GM19452 (cell line): ENCODE data around the gene GTF2A1.
"Not testable (repeated sequence)": the region's sequence is repeated elsewhere in the genome, so short reads cannot be mapped to it uniquely, and the experiment has no call there.

Experiments used
- ATAC-seq: cut with Tn5 transposase; IDR thresholded peaks from one replicate; pipeline ENCODE4 v1.9.1; 2021; ENCODE audit not compliant: unreplicated experiment

The GTF2A1 gene

DNA sequence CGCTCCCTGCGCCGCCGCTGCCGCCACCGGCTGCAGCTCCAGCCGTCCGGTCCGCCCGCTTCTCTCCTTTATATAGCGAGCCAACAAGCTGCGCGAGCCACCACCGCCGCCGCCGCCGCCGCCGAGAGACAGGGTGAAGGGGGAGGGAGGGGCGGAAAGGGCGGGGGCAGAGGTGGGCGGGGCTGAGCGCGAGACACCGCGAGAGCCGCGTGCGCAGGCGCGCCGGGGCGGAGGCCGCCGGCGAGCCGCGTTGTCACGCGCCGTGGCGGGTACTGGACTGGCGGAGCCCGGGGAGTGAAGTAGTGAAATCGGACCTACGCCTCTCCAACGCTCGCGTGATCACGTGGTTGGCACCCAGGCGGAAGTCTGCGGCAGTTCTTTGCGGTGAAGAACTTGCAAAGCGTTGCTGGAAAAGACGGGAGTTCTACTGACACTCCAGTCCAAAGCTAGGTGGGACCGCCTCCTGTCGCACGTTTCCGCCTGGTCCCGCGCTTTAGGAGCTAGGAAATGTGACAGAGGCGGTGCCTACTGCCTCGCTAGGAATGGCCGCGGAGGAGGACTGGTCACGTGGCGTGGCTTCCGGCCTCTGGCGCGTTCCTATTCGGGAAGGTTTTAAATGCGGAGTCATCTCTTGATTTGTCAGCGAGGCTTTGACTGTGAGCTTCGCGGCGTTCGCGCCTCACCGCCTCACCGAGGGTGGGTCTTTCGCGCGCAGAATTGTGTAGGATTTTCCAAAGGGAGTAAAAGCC lies at the start of gene GTF2A1:
Gene GTF2A1, minus strand, starts transcription at position 130 of the 749 bp plus-strand sequence. CDS start 441 bp downstream, outside the sequence.
- peak; percentile 79 for ATAC-seq

DNA sequence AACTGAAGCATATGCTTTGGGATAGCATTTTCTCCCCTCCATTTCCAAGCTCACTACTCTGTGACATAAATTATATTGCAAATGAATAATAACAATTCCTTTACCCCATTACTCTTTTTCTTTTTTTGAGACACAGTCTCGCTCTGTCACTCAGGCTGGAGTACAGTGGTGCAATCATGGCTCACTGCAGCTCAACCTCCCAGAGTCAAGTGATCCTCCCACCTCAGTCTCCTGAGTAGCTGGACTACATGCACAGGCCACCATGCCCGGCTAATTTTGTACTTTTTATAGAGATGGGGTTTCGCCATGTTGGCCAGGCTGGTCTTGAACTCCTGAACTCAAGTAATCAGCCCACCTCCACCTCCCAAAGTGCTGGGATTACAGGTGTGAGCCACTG lies 49.2 kb upstream of the GTF2A1 start:
- no peak for ATAC-seq

DNA sequence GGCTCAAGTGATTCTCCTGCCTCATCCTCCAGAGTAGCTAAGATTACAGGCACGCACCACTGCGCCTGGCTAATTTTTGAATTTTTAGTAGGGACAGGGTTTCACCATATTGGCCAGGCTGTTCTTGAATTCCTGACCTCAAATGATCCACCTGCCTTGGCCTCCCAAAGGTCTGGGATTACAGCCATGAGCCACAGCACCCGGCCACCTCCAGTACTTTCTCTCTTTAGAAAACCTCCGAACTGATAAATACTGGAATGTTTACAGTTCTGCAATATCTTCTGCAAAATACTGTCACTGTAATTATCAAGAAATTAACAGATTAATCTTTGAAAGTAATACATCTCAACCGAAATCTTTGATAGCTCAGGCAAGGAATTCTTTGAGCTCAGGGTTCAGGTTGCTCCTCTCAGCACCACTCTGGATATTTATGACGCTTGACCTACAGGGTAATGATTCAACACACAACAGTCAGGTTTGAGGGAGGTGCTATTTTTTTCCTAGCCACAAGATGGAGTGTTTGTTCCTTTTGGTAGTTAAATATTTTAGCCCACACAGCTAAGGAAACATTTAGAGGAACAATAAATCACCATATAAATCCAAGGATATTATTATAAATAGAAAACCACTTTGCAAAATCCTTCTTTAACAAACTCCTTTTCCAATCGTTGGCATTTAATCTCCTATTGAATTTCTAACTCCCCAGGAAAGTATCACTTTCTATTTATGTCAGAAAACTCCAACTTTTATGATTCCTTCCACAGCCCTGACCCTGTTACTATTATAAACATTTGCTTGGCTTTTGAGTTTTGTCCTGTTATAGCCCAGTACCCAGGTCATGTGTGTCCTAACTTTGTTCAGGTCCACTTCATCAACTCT lies 48.6 kb upstream of the GTF2A1 start:
- peak; percentile 73 for ATAC-seq

DNA sequence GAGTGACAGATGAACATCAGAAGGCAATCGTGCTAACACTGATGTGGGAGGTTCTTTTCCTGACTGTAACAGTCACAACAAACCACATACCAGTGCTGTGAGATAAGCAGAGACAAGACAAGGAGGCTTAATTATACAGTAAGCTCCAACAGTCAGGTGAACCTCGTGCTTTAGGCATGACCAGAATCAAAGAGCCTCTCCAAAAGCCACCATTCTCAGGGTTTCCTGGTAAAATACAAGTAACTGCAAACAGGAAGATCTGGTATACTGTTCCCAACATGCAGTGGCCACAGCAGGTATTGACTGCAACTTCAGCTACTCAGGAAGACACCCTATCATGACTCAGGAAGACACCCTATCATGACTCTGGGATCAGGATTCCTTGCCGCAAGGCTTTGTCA lies 47.3 kb upstream of the GTF2A1 start:
- no peak for ATAC-seq

- no peak for ATAC-seq
Measured at GRCh38 chr14:81265636-81266169, 44.9 kb upstream of the GTF2A1 start.

DNA sequence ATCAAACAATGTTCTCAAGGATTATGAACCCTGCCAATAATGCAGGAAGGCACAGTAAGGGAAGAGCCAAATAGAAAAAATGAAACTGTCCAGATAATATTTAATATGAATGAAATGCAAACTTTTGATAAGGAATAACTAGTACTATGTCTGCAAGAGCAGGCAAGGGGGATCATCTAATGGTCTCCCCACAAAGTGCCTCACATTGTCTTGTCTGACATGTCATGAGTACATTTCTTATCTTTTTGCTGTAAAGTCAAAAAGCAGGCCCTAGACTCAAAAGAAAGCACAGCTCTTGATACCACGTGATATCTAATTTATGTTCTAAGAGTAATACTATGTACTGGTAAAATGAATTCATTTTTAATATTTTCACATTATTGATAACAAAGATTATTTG lies 43.9 kb upstream of the GTF2A1 start:
- no peak for ATAC-seq

DNA sequence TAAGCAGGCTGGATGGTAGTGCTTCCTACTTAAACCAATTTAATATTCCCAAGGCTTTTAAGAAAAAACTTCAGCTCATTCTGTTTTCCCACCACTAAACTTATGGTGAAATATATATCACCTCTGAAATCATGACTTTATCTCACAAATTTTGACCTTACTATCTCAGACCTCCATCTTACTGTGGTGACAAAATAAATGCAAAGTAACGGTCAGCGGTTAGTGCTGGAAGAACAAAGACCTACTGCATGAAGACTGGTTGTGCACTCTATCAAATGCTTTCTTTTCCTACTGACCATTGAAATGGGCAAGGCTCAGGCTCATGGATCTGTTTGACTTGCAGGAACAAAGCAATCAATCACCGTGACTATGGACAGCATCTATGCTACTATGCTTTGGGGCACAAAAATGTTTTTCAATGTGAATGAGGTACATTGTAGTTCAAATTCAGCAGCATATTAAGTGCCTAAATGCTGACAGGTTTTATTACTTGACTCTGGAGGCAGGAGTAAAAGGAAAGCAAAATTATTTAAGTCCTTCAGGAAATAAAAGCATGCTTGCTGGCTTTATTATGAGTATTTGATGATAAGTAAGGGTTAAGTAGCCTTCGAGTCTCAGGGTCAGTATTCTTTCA lies 43.1 kb upstream of the GTF2A1 start:
- ATAC-seq = no peak

- ATAC-seq = no peak
Measured at GRCh38 chr14:81261176-81261575, 40.4 kb upstream of the GTF2A1 start.

GRCh38 chr14:81260732-81261131 lies 40.0 kb upstream of the GTF2A1 start:
- no peak for ATAC-seq

DNA sequence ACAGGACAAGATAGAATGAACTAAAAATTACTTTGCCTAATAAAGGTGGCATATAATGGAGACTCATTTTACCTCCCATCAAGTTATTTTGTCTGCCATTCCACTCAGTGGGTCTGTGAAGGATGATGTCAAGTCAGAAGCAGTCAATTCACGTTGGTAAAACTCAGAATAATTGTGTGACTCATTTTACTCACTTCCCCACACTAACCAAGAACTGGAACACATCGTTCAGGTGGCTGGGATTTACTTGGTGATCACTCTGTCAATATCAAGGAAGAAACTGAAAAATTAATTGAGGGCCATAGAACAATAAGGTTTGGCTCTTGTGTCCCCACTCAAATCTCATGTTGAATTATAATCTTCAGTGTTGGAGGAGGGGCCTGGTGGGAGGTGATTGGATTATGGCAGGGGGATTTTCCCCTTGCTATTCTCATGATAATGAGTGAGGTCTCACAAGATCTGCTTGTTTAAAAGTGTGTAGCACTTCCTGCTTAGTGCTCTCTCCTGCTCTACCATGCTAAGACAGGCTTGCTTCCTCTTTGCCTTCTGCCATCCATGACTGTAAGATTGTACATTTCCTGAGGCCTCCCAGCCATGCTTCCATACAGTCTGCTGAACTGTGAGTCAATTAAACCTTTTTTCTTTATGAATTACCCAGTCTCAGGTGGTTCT lies 35.7 kb upstream of the GTF2A1 start:
- ATAC-seq = peak; percentile 57

GRCh38 chr14:81252278-81252677 lies 31.5 kb upstream of the GTF2A1 start:
- no peak for ATAC-seq

GRCh38 chr14:81247271-81247766 lies 26.6 kb upstream of the GTF2A1 start:
- ATAC-seq = no peak

GRCh38 chr14:81246461-81247270 lies 25.9 kb upstream of the GTF2A1 start:
- no peak for ATAC-seq

DNA sequence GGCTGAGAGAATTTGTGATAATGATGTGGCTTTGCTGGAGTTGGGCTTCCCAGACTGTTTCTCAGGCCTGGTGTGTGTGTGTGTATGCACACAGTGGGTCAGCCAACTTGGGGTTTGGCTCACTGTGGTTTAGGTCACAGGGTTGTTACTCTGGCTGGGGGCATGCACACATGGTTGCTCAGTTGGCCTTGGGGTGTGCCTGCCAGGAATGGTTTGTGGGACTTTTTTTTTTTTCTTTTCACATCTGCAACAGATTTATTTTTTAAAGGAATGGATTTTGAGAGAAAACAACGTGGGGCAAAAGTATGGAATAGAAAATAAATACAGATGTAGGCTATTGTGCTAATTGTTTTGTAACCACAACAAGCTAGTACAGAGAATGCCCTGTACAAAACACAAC lies 25.0 kb upstream of the GTF2A1 start:
- ATAC-seq = no peak

DNA sequence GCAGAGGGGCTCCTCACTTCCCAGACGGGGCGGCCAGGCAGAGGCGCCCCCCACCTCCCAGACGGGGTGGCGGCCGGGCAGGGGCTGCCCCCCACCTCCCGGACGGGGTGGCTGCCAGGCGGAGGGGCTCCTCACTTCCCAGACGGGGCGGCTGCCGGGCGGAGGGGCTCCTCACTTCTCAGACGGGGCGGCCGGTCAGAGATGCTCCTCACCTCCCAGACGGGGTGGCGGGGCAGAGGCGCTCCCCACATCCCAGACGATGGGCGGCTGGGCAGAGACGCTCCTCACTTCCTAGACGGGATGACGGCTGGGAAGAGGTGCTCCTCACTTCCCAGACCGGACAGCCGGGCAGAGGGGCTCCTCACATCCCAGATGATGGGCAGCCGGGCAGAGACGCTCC lies 23.7 kb upstream of the GTF2A1 start:
- ATAC-seq = not testable (repeated sequence)

DNA sequence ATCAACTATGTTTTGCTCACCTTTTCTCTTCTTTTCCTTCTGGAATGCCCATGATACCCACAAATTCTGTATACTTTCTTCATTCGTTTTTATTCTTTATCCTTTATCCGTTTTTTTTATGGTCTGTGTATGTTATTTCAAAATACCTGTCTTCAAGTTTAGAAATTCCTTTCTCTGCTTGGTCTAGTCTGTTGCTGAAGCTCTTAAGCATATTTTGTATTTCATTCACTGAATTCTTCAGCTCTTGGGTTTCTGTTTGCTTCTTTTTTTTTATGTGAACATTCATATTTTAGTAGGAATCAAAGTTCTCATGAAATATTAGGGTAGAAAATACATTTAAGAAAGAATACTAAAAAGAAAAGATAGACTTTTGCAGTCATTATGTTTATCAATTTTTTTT lies 22.7 kb upstream of the GTF2A1 start:
- ATAC-seq = no peak

GRCh38 chr14:81236849-81237248 lies 16.1 kb upstream of the GTF2A1 start:
- not testable (repeated sequence) for ATAC-seq

- no peak for ATAC-seq
Measured at GRCh38 chr14:81236138-81236537, 15.4 kb upstream of the GTF2A1 start.

DNA sequence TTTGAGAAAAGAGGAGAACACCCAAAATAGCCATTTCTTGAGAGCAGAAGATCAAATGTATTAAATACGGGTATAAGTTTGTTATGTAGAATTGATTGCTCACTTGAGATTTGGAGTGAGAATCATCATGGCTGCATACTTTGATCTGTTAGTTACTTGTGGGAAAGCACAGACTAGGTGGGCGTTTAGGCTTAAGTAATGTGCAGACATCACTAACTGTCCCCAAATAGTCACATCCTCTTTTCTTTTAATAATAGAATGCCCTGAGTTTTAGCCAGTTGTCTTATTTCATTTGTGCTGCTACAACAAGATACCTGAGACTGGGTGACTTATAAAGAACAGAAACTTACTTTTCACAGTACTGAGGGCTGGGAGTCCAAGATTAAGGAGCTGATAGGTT lies 14.3 kb upstream of the GTF2A1 start:
- no peak for ATAC-seq

DNA sequence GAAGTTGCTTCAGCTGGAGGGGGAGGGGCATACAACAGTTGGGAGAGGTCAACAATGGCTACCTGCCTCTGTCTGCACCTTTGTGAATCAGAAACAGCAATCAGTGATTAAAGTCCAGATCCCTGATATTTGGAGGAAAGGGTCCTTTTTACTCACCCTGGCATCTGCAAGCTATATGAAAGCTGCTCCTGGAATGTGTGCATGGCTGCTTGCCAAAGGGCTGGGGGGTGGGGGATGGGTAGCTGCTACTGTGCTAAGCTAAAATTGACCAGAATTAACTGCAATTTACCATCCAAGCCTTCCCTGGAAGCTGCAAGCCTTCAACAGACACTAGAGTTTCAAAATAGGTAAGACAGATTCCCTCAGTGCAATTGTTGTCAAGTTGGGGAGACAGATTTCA lies 13.5 kb upstream of the GTF2A1 start:
- ATAC-seq = no peak
